ENCODE results near the gene ZNF217. TPM values are rescaled to one million over a fixed set of nuclear protein-coding genes. Genes with fewer than 3 reads are reported as not detected.
"Not testable (repeated sequence)": the region's sequence is repeated elsewhere in the genome, so short reads cannot be mapped to it uniquely, and the experiment has no call there.

Gene ZNF217
- total and polyA plus RNA-seq, 2 donors (not counting 3 experiments of a cell fraction or from before 2014, with no cell fraction given) = 5.8 to 31.7 TPM

- BruUV-seq (replicated peaks); H3K9ac ChIP-seq (replicated peaks; ENCODE audit: extremely low read depth, insufficient read depth, low read length); H3K27ac ChIP-seq (ENCODE audit: insufficient read depth, low read depth, low read length); H3K9me3 ChIP-seq (replicated peaks; ENCODE audit: control insufficient read depth, insufficient read depth, low read length); H3K36me3 ChIP-seq (ENCODE audit: control insufficient read depth in 2 of 2, extremely low read depth in 1 of 2, insufficient read depth in 2 of 2, low read length in 2 of 2); POLR2A ChIA-PET; H3K4me3 ChIP-seq (replicated peaks in 1 of 3; ENCODE audit: insufficient read depth in 1 of 3, low read depth in 1 of 3, low read length in 3 of 3); DNase-seq (ENCODE audit: low read depth, low spot score); H3K27me3 ChIP-seq (ENCODE audit: control insufficient read depth in 2 of 2, insufficient read depth in 2 of 2, low read length in 2 of 2); H3K9me1 ChIP-seq (replicated peaks; ENCODE audit: control insufficient read depth, extremely low read depth, insufficient read depth, low read length); H4K20me1 ChIP-seq (replicated peaks; ENCODE audit: control insufficient read depth, extremely low read depth, insufficient read depth, low read length); FAIRE-seq; H3K4me2 ChIP-seq (ENCODE audit: insufficient read depth, low read length): not testable (repeated sequence)
- Histone ChIP-seq H3K4me1 (ENCODE audit: control insufficient read depth, extremely low read depth, insufficient read depth, low read length) (peaks cover 30% of the 10 kb centered on the region), H3K79me2 (ENCODE audit: control insufficient read depth, insufficient read depth, low read length) (peaks cover 25% of the 10 kb centered on the region), H2AFZ (ENCODE audit: low read depth, low read length) (peak overlapping the region; percentile 42)
- dilution Hi-C loops (cut with MboI; ENCODE audit: extremely low pct_ligation_motif_present, low sequenced_read_pairs) (loop anchor here (25.0 kb wide), 1 partner anchor 342 kb away; no protein-coding TSS in a partner anchor), intact Hi-C loops (cut with micrococcal nuclease) (loop anchor here (1.0 to 2.0 kb wide), 2 partner anchors 14 to 47 kb away; no protein-coding TSS in a partner anchor)
- CTCF ChIA-PET = interaction anchor here (2.6 kb wide), 1 partner anchor 233 kb away, joined by 7 read pairs; no protein-coding TSS in a partner anchor
These were observed 2.1 kb upstream of the ZNF217 start for GRCh38 chr20:53595742-53596141.

- Histone ChIP-seq H3K9ac (replicated peaks; ENCODE audit: extremely low read depth, insufficient read depth, low read length) (peak overlapping the region; percentile 88), H4K20me1 (replicated peaks; ENCODE audit: control insufficient read depth, extremely low read depth, insufficient read depth, low read length) (no peaks in the 10 kb centered on the region), H3K36me3 (ENCODE audit: control insufficient read depth in 2 of 2, extremely low read depth in 1 of 2, insufficient read depth in 2 of 2, low read length in 2 of 2) (no peaks in the 10 kb centered on the region), H3K9me3 (replicated peaks; ENCODE audit: control insufficient read depth, insufficient read depth, low read length) (no peaks in the 10 kb centered on the region), H3K4me1 (ENCODE audit: control insufficient read depth, extremely low read depth, insufficient read depth, low read length) (peaks cover 37% of the 10 kb centered on the region), H3K27me3 (ENCODE audit: control insufficient read depth in 2 of 2, insufficient read depth in 2 of 2, low read length in 2 of 2) (no peaks in the 10 kb centered on the region), H3K4me2 (ENCODE audit: insufficient read depth, low read length) (peak overlapping the region; percentile 82), H3K4me3 (replicated peaks in 1 of 3; ENCODE audit: insufficient read depth in 1 of 3, low read depth in 1 of 3, low read length in 3 of 3) (peak overlapping the region; percentile 70 to 94 (median 82)), H3K27ac (ENCODE audit: insufficient read depth, low read depth, low read length) (peak overlapping the region; percentile 82), H3K79me2 (ENCODE audit: control insufficient read depth, insufficient read depth, low read length) (peaks cover 32% of the 10 kb centered on the region), H3K9me1 (replicated peaks; ENCODE audit: control insufficient read depth, extremely low read depth, insufficient read depth, low read length) (no peaks in the 10 kb centered on the region), H2AFZ (ENCODE audit: low read depth, low read length) (peak overlapping the region; percentile 81)
- ChIA-PET POLR2A (interaction anchor here (1.0 to 1.7 kb wide), 2 partner anchors 28 to 366 kb away, joined by 7 to 27 read pairs; no protein-coding TSS in a partner anchor), CTCF (interaction anchor here (0.7 to 2.6 kb wide), 9 partner anchors 9 to 345 kb away, joined by 3 to 12 read pairs (median 7); no protein-coding TSS in a partner anchor)
- FAIRE-seq = no peak
- dilution Hi-C loops (cut with MboI; ENCODE audit: extremely low pct_ligation_motif_present, low sequenced_read_pairs) = loop anchor here (25.0 kb wide), 1 partner anchor 342 kb away; no protein-coding TSS in a partner anchor
- intact Hi-C loops (cut with micrococcal nuclease) = loop anchor here (2.0 kb wide), 1 partner anchor 48 kb away; no protein-coding TSS in a partner anchor
- no peak for TF ChIP-seq MAX (IDR thresholded peaks at IDR 0.05; ENCODE audit: insufficient read depth, insufficient read length)
- no peak for TF ChIP-seq CTCF (IDR thresholded peaks at IDR 0.05; ENCODE audit: extremely low read depth in 1 of 2, insufficient read depth in 1 of 2, low read depth in 1 of 2, low read length in 2 of 2)
- no peak for TF ChIP-seq POLR2AphosphoS5 (IDR thresholded peaks at IDR 0.05; ENCODE audit: insufficient read depth, low read depth, low read length)
- no peak for TF ChIP-seq JUN (IDR thresholded peaks at IDR 0.05; ENCODE audit: borderline replicate concordance, insufficient read depth, insufficient read length, low read depth)
- no peak for TF ChIP-seq GATA2 (IDR thresholded peaks at IDR 0.05; ENCODE audit: insufficient read depth, insufficient read length, low read depth, low read length)
- TF ChIP-seq FOS (IDR thresholded peaks at IDR 0.05; ENCODE audit: borderline replicate concordance, insufficient read depth, low read length) = no peak
- no peak for TF ChIP-seq POLR2A (IDR thresholded peaks at IDR 0.05; ENCODE audit: low read depth, low read length)
- TF ChIP-seq MYC (IDR thresholded peaks at IDR 0.05; ENCODE audit: low read depth, low read length) = no peak
- BruUV-seq (replicated peaks) = no TSS peak
- DNase-seq (ENCODE audit: low read depth, low spot score) = peak; percentile 39
These were observed 1.4 kb upstream of the ZNF217 start for GRCh38 chr20:53595018-53595378.

Data from endothelial cell of umbilical vein (primary cell).